ENCODE results near the gene KDM7A. TPM values are rescaled to one million over a fixed set of nuclear protein-coding genes. Genes with fewer than 3 reads are reported as not detected.
"Not testable (repeated sequence)": the region's sequence is repeated elsewhere in the genome, so short reads cannot be mapped to it uniquely, and the experiment has no call there.

Gene KDM7A
- polyA plus RNA-seq, 2 of the 4 experiments (the other 2 are of a cell fraction) = 1.4 to 4.1 TPM

GRCh38 chr7:140203556-140203955 is 26.8 kb upstream of the KDM7A start:
- no peak for TF ChIP-seq EHMT2 (IDR thresholded peaks at IDR 0.05; ENCODE audit: low read depth)
- TF ChIP-seq CBX8 (IDR thresholded peaks at IDR 0.05) = no peak
- no peak for TF ChIP-seq RARB (CRISPR knock-in tag; IDR thresholded peaks at IDR 0.05)
- TF ChIP-seq, protein P1, sequence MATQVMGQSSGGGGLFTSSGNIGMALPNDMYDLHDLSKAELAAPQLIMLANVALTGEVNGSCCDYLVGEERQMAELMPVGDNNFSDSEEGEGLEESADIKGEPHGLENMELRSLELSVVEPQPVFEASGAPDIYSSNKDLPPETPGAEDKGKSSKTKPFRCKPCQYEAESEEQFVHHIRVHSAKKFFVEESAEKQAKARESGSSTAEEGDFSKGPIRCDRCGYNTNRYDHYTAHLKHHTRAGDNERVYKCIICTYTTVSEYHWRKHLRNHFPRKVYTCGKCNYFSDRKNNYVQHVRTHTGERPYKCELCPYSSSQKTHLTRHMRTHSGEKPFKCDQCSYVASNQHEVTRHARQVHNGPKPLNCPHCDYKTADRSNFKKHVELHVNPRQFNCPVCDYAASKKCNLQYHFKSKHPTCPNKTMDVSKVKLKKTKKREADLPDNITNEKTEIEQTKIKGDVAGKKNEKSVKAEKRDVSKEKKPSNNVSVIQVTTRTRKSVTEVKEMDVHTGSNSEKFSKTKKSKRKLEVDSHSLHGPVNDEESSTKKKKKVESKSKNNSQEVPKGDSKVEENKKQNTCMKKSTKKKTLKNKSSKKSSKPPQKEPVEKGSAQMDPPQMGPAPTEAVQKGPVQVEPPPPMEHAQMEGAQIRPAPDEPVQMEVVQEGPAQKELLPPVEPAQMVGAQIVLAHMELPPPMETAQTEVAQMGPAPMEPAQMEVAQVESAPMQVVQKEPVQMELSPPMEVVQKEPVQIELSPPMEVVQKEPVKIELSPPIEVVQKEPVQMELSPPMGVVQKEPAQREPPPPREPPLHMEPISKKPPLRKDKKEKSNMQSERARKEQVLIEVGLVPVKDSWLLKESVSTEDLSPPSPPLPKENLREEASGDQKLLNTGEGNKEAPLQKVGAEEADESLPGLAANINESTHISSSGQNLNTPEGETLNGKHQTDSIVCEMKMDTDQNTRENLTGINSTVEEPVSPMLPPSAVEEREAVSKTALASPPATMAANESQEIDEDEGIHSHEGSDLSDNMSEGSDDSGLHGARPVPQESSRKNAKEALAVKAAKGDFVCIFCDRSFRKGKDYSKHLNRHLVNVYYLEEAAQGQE (IDR thresholded peaks at IDR 0.05) = no peak
- TF ChIP-seq MAFK (IDR thresholded peaks at IDR 0.05; ENCODE audit: partially characterized antibody) = no peak
- no peak for TF ChIP-seq ZC3H11A (IDR thresholded peaks at IDR 0.05)
- no peak for TF ChIP-seq GATA3 (IDR thresholded peaks at IDR 0.05; ENCODE audit: borderline replicate concordance)
- no peak for TF ChIP-seq RAD21 (conservative IDR thresholded peaks at IDR 0.05 in 1 of 2, IDR thresholded peaks at IDR 0.05 in 1 of 2)
- TF ChIP-seq POLR2A (IDR thresholded peaks at IDR 0.05; ENCODE audit: low read length) = no peak
- no peak for TF ChIP-seq ESRRA (IDR thresholded peaks at IDR 0.05; ENCODE audit: borderline replicate concordance, low read length)
- TF ChIP-seq CHD4 (IDR thresholded peaks at IDR 0.05; ENCODE audit: borderline replicate concordance) = no peak
- no peak for TF ChIP-seq RFX5 (IDR thresholded peaks at IDR 0.05)
- no peak for TF ChIP-seq PHF8 (IDR thresholded peaks at IDR 0.05; ENCODE audit: borderline replicate concordance, low read depth)
- TF ChIP-seq, protein P2, sequence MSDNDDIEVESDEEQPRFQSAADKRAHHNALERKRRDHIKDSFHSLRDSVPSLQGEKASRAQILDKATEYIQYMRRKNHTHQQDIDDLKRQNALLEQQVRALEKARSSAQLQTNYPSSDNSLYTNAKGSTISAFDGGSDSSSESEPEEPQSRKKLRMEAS (IDR thresholded peaks at IDR 0.05) = no peak
- no peak for FAIRE-seq
- Histone ChIP-seq H3K27ac (no peak overlapping the region), H3K9me3 (no peaks in the 10 kb centered on the region), H3K4me2 (no peak overlapping the region), H3K4me3 (no peak overlapping the region), H3K4me1 (peaks cover 15% of the 10 kb centered on the region)
- DNase-seq (ENCODE audit: low read depth in 1 of 2, low spot score in 1 of 2) = no peak
- POLR2A ChIA-PET = no interaction called here
- CTCF ChIA-PET = no interaction called here
- no peak for ATAC-seq

GRCh38 chr7:140202942-140203341 is 26.2 kb upstream of the KDM7A start:
- FAIRE-seq; DNase-seq (ENCODE audit: low read depth in 1 of 2, low spot score in 1 of 2); ATAC-seq; POLR2A ChIA-PET; H3K4me2 ChIP-seq; H3K9me3 ChIP-seq; H3K27ac ChIP-seq; H3K4me3 ChIP-seq: not testable (repeated sequence)
- WGBS (ENCODE audit: missing lambda C conversion rate) = 50% methylated on average over 6 of the region's 6 CpGs
- CTCF ChIA-PET = interaction anchor here (0.9 to 1.8 kb wide), 2 partner anchors 24 to 124 kb away, joined by 4 read pairs; no protein-coding TSS in a partner anchor
- peaks cover 15% of the 10 kb centered on the region for H3K4me1 ChIP-seq

- ATAC-seq (no peak), FAIRE-seq (no peak), DNase-seq (ENCODE audit: low read depth in 1 of 2, low spot score in 1 of 2) (no peak)
- TF ChIP-seq, protein P3, sequence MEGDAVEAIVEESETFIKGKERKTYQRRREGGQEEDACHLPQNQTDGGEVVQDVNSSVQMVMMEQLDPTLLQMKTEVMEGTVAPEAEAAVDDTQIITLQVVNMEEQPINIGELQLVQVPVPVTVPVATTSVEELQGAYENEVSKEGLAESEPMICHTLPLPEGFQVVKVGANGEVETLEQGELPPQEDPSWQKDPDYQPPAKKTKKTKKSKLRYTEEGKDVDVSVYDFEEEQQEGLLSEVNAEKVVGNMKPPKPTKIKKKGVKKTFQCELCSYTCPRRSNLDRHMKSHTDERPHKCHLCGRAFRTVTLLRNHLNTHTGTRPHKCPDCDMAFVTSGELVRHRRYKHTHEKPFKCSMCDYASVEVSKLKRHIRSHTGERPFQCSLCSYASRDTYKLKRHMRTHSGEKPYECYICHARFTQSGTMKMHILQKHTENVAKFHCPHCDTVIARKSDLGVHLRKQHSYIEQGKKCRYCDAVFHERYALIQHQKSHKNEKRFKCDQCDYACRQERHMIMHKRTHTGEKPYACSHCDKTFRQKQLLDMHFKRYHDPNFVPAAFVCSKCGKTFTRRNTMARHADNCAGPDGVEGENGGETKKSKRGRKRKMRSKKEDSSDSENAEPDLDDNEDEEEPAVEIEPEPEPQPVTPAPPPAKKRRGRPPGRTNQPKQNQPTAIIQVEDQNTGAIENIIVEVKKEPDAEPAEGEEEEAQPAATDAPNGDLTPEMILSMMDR (IDR thresholded peaks at IDR 0.05) = no peak
- TF ChIP-seq, protein P1 (IDR thresholded peaks at IDR 0.05) = peak; percentile 65
- Histone ChIP-seq H3K4me3 (no peak overlapping the region), H3K4me1 (peaks cover 15% of the 10 kb centered on the region), H3K9me3 (no peaks in the 10 kb centered on the region), H3K27ac (no peak overlapping the region), H3K4me2 (no peak overlapping the region)
- WGBS (ENCODE audit: missing lambda C conversion rate) = 90% methylated on average over 6 of the region's 6 CpGs
- ChIA-PET POLR2A (no interaction called here), CTCF (interaction anchor here (0.9 to 1.8 kb wide), 4 partner anchors 8 to 129 kb away, joined by 3 to 4 read pairs (median 4); no protein-coding TSS in a partner anchor)
Observed at GRCh38 chr7:140201393-140201792, 24.6 kb upstream of the KDM7A start.

Data from A549 (cell line).